Gastroesophageal sphincter (tissue), 3 donors: Measurements from ENCODE around the gene VWA8.

Experiments used
- EP300 ChIP-seq: sonication (generic); formaldehyde crosslinking; IDR thresholded peaks from one replicate; pipeline ENCODE4 v1.6.1; 2017; ENCODE audit warnings: antibody characterized with exemption, mild to moderate bottlenecking
- POLR2A ChIP-seq, 2 donors: fragments of 450-650 bp; IDR thresholded peaks; one replicate each; pipeline ENCODE4 v1.6.1; 2017; ENCODE audit warnings: antibody characterized with exemption in 2 of 2, mild to moderate bottlenecking in 2 of 2, moderate library complexity in 1 of 2
- POLR2AphosphoS5 ChIP-seq: sonication (generic); formaldehyde crosslinking; IDR thresholded peaks from one replicate; pipeline ENCODE4 v1.6.1; 2017; ENCODE audit warnings: antibody characterized with exemption
- TF ChIP-seq, protein P1 (sequence below), 4 experiments: fragments of 200-600 bp in 2 of 4; fragments of 450-650 bp in 2 of 4; sonication (generic) in 1 of 4; IDR thresholded peaks; one replicate each; pipeline ENCODE4 v1.5.1; 2017 to 2019; ENCODE audit warnings: antibody characterized with exemption in 4 of 4, mild to moderate bottlenecking in 2 of 4, moderate library complexity in 2 of 4

DNA sequence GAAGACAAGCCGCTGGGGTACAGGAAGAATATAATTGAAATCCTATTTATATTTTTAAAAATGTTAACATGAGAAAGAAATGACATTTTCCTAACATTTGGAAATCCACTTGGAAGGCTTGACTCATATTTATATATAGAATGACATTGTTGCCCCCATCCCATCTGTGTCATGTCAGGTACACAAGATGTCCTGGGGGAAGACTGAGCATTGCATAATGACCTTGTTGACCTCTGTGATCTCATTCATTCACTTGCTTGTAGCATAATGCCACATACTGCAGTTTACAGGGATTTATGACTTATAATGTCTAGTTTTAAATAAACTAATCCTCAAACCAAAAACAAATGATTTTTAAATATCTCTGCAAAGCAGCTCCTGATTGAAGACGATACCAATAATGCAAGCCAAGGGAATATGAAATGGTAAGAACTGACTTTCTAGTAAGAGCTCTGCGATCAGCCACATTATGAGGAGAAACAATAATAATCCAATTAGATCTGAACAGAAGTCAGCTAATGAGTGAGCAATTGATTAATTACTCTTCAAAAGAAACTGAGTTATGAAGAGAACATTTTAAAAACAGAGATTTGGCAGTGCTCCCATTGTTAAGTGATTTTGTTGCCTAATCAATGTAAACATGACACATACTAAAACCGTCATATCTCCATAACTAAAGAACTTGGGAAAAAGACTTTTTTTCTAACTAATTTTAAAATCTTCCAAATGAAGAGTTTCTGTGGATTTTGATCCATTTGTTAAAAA is 21.2 kb upstream of the VWA8 start:
- TF ChIP-seq, protein P1, sequence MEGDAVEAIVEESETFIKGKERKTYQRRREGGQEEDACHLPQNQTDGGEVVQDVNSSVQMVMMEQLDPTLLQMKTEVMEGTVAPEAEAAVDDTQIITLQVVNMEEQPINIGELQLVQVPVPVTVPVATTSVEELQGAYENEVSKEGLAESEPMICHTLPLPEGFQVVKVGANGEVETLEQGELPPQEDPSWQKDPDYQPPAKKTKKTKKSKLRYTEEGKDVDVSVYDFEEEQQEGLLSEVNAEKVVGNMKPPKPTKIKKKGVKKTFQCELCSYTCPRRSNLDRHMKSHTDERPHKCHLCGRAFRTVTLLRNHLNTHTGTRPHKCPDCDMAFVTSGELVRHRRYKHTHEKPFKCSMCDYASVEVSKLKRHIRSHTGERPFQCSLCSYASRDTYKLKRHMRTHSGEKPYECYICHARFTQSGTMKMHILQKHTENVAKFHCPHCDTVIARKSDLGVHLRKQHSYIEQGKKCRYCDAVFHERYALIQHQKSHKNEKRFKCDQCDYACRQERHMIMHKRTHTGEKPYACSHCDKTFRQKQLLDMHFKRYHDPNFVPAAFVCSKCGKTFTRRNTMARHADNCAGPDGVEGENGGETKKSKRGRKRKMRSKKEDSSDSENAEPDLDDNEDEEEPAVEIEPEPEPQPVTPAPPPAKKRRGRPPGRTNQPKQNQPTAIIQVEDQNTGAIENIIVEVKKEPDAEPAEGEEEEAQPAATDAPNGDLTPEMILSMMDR (IDR thresholded peaks at IDR 0.05) = no peak
- TF ChIP-seq POLR2A (IDR thresholded peaks at IDR 0.05) (no peak), POLR2AphosphoS5 (no peak), EP300 (no peak)
